ENCODE measurements around the gene PHF21A.

DNA sequence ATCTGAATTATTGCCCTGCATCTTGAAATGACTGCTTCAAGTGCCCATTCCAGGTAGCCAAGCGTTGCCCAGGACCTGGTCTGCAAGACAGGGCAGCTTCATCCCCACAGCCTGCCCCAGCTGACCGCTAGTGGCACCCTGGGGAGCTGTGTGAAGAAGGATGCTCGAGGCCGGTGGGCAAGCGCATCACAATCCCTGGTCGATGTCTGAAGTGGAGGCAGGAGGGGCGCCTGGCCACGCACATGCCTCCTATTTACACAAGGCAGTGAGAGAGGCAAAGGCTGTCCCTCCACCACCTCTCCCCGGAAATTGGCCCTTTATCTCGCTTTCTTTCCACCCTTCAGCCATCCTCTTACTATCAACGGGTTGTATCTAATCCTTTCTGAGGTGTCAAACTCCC lies 28.1 kb upstream of the PHF21A start:
- no peak for TF ChIP-seq EZH2 (IDR thresholded peaks at IDR 0.05)
- TF ChIP-seq FOXP2 (optimal IDR thresholded peaks at IDR 0.05; ENCODE audit: control extremely low read depth, extremely low read length, insufficient read depth): no peak
- no peak for TF ChIP-seq POLR2AphosphoS5 (IDR thresholded peaks at IDR 0.05; ENCODE audit: borderline replicate concordance, low read depth, low read length)
